Fibroblast of the conjunctiva (primary cell): ENCODE measurements around the gene ADAMTS2.
A peak's percentile ranks its signal among the peaks of the same experiment; 100 is the strongest.

Source experiments
- DNase-seq: peaks from one replicate; pipeline ENCODE4 v3.0.0-alpha.2; 2010; ENCODE audit warnings: low read depth

Gene ADAMTS2

GRCh38 chr5:179345433-179346321, at the start of gene ADAMTS2:
ADAMTS2 (minus strand) TSS chr5:179345461; CDS start chr5:179345328, 133 bp downstream.
- peak; percentile 45 for DNase-seq

- peak; percentile 51 for DNase-seq
These were observed 47.8 kb upstream of the ADAMTS2 start for GRCh38 chr5:179393078-179393477.

- DNase-seq, result no peak
These were observed 42.2 kb upstream of the ADAMTS2 start for GRCh38 chr5:179387151-179388110.

GRCh38 chr5:179385914-179386313, 40.7 kb upstream of the ADAMTS2 start:
- DNase-seq, result no peak

GRCh38 chr5:179382486-179382885, 37.2 kb upstream of the ADAMTS2 start:
- DNase-seq, result no peak

GRCh38 chr5:179381691-179382090, 36.4 kb upstream of the ADAMTS2 start:
- no peak for DNase-seq

- DNase-seq, result no peak
These were observed 35.2 kb upstream of the ADAMTS2 start for GRCh38 chr5:179380211-179381035.

GRCh38 chr5:179379321-179379890, 34.1 kb upstream of the ADAMTS2 start:
- no peak for DNase-seq

- no peak for DNase-seq
These were observed 33.4 kb upstream of the ADAMTS2 start for GRCh38 chr5:179378441-179379271.

- no peak for DNase-seq
These were observed 32.8 kb upstream of the ADAMTS2 start for GRCh38 chr5:179378116-179378440.

GRCh38 chr5:179377421-179378115, 32.3 kb upstream of the ADAMTS2 start:
- no peak for DNase-seq

GRCh38 chr5:179376701-179377420, 31.6 kb upstream of the ADAMTS2 start:
- DNase-seq, result no peak

GRCh38 chr5:179375831-179376365, 30.6 kb upstream of the ADAMTS2 start:
- no peak for DNase-seq

GRCh38 chr5:179375236-179375685, 30.0 kb upstream of the ADAMTS2 start:
- DNase-seq, result no peak

- DNase-seq, result no peak
These were observed 29.4 kb upstream of the ADAMTS2 start for GRCh38 chr5:179374506-179375235.

GRCh38 chr5:179373961-179374505, 28.8 kb upstream of the ADAMTS2 start:
- DNase-seq, result no peak

GRCh38 chr5:179373101-179373934, 28.1 kb upstream of the ADAMTS2 start:
- no peak for DNase-seq
